Common myeloid progenitor, CD34-positive (primary cell): ENCODE data around the gene RAC3.

ENCODE experiments used
- CTCF ChIA-PET: fragments of 350-600 bp; sonication (Branson Sonifier 250); formaldehyde crosslinking; loops from one replicate; lab custom pipeline; 2021; ENCODE audit warnings: antibody characterized with exemption; lab: Charles Lee
- POLR2A ChIA-PET: fragments of 350-600 bp; sonication (Branson Sonifier 250); formaldehyde crosslinking; loops from one replicate; lab custom pipeline; 2021; ENCODE audit warnings: antibody characterized with exemption; lab: Charles Lee
- DNase-seq, 3 donors: peaks; one replicate each; pipeline versions ENCODE4 v3.0.0 to v3.0.0-alpha.2; 2013
- H3K27ac ChIP-seq, 2 experiments: 1 replicate in 1 of 2; 2 replicates in 1 of 2; pipeline ENCODE4 v1.7.0; 2013; ENCODE audit warnings: inconsistent platforms in 2 of 2, low read length in 2 of 2, mild to moderate bottlenecking in 2 of 2, low read depth in 1 of 2, moderate library complexity in 1 of 2; ENCODE audit not compliant: severe bottlenecking in 2 of 2, insufficient read depth in 1 of 2, poor library complexity in 1 of 2
- H3K27me3 ChIP-seq, 5 experiments: replicated peaks in 2 of 5; 1 replicate in 3 of 5; 2 replicates in 2 of 5; pipeline versions ENCODE4 v1.6.1 to v1.7.0; 2013; ENCODE audit warnings: low read length in 4 of 5, mild to moderate bottlenecking in 2 of 5, moderate library complexity in 2 of 5, inconsistent platforms in 1 of 5; ENCODE audit not compliant: insufficient read depth in 5 of 5, control insufficient read depth in 4 of 5
- H3K36me3 ChIP-seq, 4 experiments: 1 replicate in 2 of 4; 2 replicates in 2 of 4; pipeline versions ENCODE4 v1.6.1 to v1.7.0; 2013; ENCODE audit warnings: low read length in 3 of 4, control low read depth in 1 of 4, mild to moderate bottlenecking in 1 of 4; ENCODE audit not compliant: control insufficient read depth in 4 of 4, insufficient read depth in 4 of 4
- H3K4me1 ChIP-seq, 4 experiments: 1 replicate in 3 of 4; 2 replicates in 1 of 4; pipeline versions ENCODE4 v1.6.1 to v1.7.1; 2013; ENCODE audit warnings: low read length in 3 of 4, mild to moderate bottlenecking in 3 of 4, control low read depth in 1 of 4, inconsistent platforms in 1 of 4, moderate library complexity in 1 of 4; ENCODE audit not compliant: control insufficient read depth in 4 of 4, insufficient read depth in 4 of 4; ENCODE audit errors: control extremely low read depth in 1 of 4
- H3K4me3 ChIP-seq, 7 experiments: 1 replicate in 4 of 7; 2 replicates in 3 of 7; pipeline versions ENCODE4 v1.5.1 to v1.7.0; 2013; ENCODE audit warnings: mild to moderate bottlenecking in 7 of 7, low read length in 6 of 7, moderate library complexity in 6 of 7, inconsistent platforms in 2 of 7, low read depth in 2 of 7, control low read depth in 1 of 7; ENCODE audit not compliant: insufficient read depth in 4 of 7, control insufficient read depth in 1 of 7; ENCODE audit errors: extremely low read depth in 1 of 7
- H3K9me3 ChIP-seq, 5 experiments: 1 replicate in 4 of 5; 2 replicates in 1 of 5; pipeline versions ENCODE4 v1.6.1 to v1.7.1; 2013; ENCODE audit warnings: low read length in 4 of 5, mild to moderate bottlenecking in 2 of 5, inconsistent platforms in 1 of 5, low read depth in 1 of 5, moderate library complexity in 1 of 5; ENCODE audit not compliant: control insufficient read depth in 4 of 5, insufficient read depth in 2 of 5; ENCODE audit errors: control extremely low read depth in 1 of 5
- whole genome bisulfite sequencing: methylation state at CpG from one replicate; pipeline ENCODE4 v1.1.5; 2013; ENCODE audit not compliant: insufficient coverage; 5-methylcytosine and 5-hydroxymethylcytosine counted together

RAC3 gene

DNA sequence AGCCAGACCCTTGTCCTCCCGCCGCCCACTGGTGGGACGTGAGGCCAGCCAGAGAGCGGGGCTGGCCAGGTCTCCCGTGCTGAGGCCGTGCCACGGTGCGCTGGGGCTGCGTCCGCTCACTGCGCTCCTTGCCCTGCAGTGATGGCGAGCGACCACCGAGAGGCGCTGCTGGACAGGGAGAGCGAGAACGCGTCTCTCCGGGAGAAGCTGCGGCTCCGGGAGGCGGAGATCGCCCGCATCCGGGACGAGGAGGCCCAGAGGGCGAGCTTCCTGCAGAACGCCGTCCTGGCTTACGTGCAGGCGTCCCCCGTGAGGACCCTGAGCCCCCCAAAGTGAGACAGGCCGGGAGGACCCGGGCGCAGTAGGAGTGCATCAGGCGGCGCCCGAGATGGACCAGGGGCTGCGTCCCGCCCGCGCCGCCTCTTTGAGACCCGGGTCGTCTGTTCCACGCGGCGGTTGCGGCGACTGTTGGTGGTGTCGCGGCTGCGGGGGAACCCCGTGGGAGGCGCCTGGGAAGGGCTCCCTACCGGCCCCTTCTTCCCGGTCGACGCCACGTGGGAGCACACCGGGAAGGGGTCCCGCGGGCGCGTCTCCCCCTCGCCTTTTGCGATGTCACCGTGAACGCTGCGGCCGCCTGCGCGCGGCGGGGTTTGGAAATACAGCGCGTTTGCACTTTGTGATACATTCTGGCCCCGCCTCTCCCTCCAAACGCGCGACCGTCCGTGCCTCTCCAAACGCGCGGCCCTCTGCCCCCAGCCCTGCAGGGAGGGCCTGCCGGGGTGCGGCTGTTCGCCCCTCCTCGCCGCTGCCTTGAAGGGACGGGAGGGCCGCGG lies 792 bp upstream of the RAC3 start:
- Histone ChIP-seq H3K27ac (no peak overlapping the region), H3K9me3 (no peaks in the 10 kb centered on the region), H3K4me1 (peaks cover 0 to 33% (median 22%) of the 10 kb centered on the region in 4 experiments), H3K4me3 (peak overlapping the region; percentile 45 to 79 (median 65)), H3K27me3 (no peaks in the 10 kb centered on the region), H3K36me3 (peaks cover 0 to 21% (median 6%) of the 10 kb centered on the region in 4 experiments)
- ChIA-PET POLR2A (interaction anchor here (1.0 to 1.4 kb wide), 2 partner anchors 35 to 77 kb away, joined by 3 to 4 read pairs; partner anchors contain the start of gene DUS1L), CTCF (interaction anchor here (0.6 to 3.2 kb wide), 16 partner anchors 8 to 208 kb away, joined by 3 to 18 read pairs (median 3); no protein-coding TSS in a partner anchor)
- peak; percentile 77 to 88 (median 84) for DNase-seq
- under 1% methylated on average over 90 of the region's 94 CpGs for WGBS

DNA sequence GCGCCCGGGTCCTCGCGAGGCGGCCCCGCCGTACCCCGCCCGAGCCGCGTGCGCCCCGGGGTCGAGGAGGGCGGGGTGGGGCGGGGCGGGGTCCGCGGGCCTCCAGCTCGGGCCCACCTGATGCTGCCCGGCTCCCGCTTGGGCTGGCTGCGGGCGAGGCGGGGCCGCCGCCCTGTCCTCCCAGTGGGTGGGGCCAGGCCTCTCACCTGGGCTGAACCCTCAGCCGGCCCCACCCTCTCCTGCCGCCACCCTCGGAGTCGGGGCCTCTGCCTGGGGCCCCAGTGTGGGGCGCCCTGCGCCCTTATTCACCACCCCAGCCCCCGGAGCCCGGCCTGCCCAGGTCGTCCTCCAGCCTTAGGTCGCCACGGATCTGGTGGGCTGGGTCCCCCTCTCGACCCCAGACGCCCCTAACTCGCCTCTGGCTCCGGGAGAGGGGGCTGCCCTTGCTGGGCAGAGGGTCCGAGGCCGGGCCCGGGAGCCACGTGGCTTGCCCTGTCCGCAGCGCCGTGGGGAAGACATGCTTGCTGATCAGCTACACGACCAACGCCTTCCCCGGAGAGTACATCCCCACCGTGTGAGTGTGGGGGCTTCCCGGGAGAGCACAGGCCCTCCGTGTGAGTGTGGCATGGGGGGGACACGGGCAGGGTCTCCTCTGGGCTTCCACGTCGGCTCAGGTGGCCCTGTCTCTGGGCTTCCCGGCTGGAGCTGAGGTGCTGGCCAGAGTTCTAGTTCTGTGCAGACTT lies 578 bp downstream of the RAC3 start:
- ChIA-PET POLR2A (interaction anchor here (1.3 kb wide), 1 partner anchor 105 kb away, joined by 3 read pairs; the partner anchor contains the start of gene MAFG), CTCF (interaction anchor here (0.9 kb wide), 1 partner anchor 32 kb away, joined by 3 read pairs; no protein-coding TSS in a partner anchor)
- Histone ChIP-seq H3K36me3 (peaks cover 0 to 27% (median 5%) of the 10 kb centered on the region in 4 experiments), H3K27me3 (no peaks in the 10 kb centered on the region), H3K4me3 (peak overlapping the region in 6 of 7 experiments; percentile 13 to 69 (median 62)), H3K9me3 (no peaks in the 10 kb centered on the region), H3K4me1 (peaks cover 0 to 36% (median 31%) of the 10 kb centered on the region in 4 experiments), H3K27ac (peak overlapping the region in 1 of 2 experiments; percentile 25)
- WGBS, result 10% methylated on average over 46 of the region's 59 CpGs
- DNase-seq, result peak in 1 of 3 donors; percentile 13

DNA sequence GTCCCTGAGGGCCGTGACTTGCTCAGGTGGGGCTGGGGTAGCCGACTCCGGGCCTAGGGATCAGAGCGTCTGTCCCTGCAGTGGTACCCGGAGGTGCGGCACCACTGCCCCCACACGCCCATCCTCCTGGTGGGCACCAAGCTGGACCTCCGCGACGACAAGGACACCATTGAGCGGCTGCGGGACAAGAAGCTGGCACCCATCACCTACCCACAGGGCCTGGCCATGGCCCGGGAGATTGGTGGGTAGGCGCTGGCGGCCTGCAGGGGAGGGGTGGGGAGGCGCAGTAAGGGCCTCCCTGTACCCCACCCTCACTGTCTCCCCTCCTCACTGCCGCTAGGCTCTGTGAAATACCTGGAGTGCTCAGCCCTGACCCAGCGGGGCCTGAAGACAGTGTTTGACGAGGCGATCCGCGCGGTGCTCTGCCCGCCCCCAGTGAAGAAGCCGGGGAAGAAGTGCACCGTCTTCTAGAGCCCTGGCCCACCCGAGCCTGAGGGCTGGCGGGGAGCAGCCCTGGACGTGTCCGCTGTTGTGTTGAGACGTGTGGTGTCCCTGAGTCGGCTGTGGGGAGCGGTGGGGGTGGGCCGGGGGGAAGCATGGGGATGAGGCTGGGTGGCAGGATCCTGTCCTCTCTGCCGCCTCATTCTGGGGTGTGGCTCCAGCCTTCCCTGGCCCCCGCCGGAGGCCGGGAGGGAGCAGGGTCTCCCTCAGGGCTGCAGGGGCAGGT lies 2.0 kb downstream of the RAC3 start:
- DNase-seq, result no peak
- ChIA-PET CTCF (interaction anchor here (0.6 kb wide), 1 partner anchor 73 kb away, joined by 3 read pairs; no protein-coding TSS in a partner anchor), POLR2A (no interaction called here)
- no peaks in the 10 kb centered on the region for H3K27me3 ChIP-seq
- no peak overlapping the region for H3K4me3 ChIP-seq
- peaks cover 0 to 39% (median 36%) of the 10 kb centered on the region in 4 experiments for H3K4me1 ChIP-seq
- 98% methylated on average over 26 of the region's 38 CpGs for WGBS
- H3K27ac ChIP-seq, result no peak overlapping the region
- H3K9me3 ChIP-seq, result no peaks in the 10 kb centered on the region
- peaks cover 0 to 20% (median 4%) of the 10 kb centered on the region in 4 experiments for H3K36me3 ChIP-seq

GRCh38 chr17:82034371-82035011 lies 3.0 kb downstream of the RAC3 start:
- H3K36me3 ChIP-seq, result peaks cover 0 to 14% (median 2%) of the 10 kb centered on the region in 4 experiments
- H3K4me1 ChIP-seq, result peaks cover 0 to 39% (median 37%) of the 10 kb centered on the region in 4 experiments
- H3K27ac ChIP-seq, result no peak overlapping the region
- no peak for DNase-seq
- no peaks in the 10 kb centered on the region for H3K27me3 ChIP-seq
- H3K9me3 ChIP-seq, result no peaks in the 10 kb centered on the region
- no peak overlapping the region for H3K4me3 ChIP-seq
- CTCF ChIA-PET, result interaction anchor here (0.6 to 1.2 kb wide), 3 partner anchors 9 to 120 kb away, joined by 3 to 4 read pairs (median 3); no protein-coding TSS in a partner anchor
- 97% methylated on average over 20 of the region's 23 CpGs for WGBS
- POLR2A ChIA-PET, result no interaction called here

GRCh38 chr17:82035488-82035887 lies 4.0 kb downstream of the RAC3 start:
- CTCF ChIA-PET, result interaction anchor here (0.8 to 1.4 kb wide), 3 partner anchors 10 to 109 kb away, joined by 3 read pairs; no protein-coding TSS in a partner anchor

More at GRCh38 chr17:82035488-82035887, 4.0 kb downstream of the RAC3 start:
- H3K36me3 ChIP-seq, result peaks cover 0 to 14% (median 2%) of the 10 kb centered on the region in 4 experiments
- H3K27me3 ChIP-seq, result no peaks in the 10 kb centered on the region
- DNase-seq, result no peak
- WGBS, result 95% methylated on average over 8 of the region's 8 CpGs
- H3K9me3 ChIP-seq, result no peaks in the 10 kb centered on the region
- POLR2A ChIA-PET, result no interaction called here
- no peak overlapping the region for H3K27ac ChIP-seq
- H3K4me1 ChIP-seq, result peaks cover 0 to 35% (median 30%) of the 10 kb centered on the region in 4 experiments
- H3K4me3 ChIP-seq, result no peak overlapping the region
